HG02840 (cell line): ENCODE measurements around the gene HNRNPA3.
"Not testable (repeated sequence)": the region's sequence is repeated elsewhere in the genome, so short reads cannot be mapped to it uniquely, and the experiment has no call there.

Source experiments
- ATAC-seq: cut with Tn5 transposase; IDR thresholded peaks from one replicate; pipeline ENCODE4 v1.9.1; 2021; ENCODE audit warnings: mild to moderate bottlenecking, moderate library complexity, moderate number of reproducible peaks; ENCODE audit not compliant: unreplicated experiment, low FRiP score

Gene HNRNPA3

DNA sequence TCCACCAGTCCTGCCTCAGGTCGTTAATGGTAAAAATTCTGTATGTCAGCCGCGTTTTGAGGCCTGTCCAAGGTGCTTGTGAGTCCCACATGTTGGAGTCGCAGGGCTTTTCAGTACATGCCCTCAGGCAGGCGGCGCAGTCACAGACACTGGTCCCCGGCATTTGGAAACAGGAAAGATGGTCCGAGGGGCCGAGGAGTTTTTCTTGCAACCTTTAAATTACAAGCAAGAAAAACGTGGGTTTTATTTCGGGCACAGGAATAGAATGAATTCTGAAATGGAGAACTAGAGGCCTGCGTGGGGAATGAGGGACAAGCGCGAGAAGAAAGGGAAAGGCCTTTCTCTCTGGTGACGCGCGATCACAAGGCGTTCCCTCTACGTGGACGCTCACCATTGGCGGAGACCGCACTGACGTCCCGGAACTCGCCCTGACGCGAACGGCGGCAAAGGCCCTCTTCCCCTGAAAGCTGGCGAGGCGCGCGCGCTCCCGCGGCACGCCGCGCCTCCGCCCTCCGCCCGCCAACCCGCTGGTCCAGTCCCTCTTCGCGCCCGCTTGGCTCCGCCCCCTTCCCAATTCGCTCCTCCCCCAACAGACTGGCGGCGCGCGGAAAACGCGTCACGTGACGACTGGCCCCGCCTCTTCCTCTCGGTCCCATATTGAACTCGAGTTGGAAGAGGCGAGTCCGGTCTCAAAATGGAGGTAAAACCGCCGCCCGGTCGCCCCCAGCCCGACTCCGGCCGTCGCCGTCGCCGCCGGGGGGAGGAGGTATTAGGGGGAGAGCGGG is at the start of gene HNRNPA3:
Gene HNRNPA3, plus strand, starts transcription at position 689 of the 785 bp plus-strand sequence. Its CDS starts 6 bp downstream, at position 695.
- peak; percentile 84 for ATAC-seq

DNA sequence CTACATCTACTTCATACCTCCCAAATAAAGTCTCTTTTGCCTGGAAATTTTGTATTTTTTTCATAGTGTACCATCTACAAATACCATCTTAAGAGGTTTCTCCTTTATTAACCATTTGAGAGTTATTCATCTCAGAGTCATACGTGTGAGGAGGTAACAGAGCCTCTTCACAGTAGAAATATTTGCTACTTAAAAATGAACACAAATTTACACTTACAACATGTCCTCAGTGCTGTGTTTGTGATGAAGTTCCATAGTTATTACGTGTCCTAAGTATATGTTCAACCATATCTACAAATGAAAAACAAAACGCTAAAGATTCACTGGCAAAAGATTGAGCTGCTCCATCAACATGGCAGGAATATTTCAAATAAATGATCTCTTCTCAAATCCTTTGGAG is 48.5 kb upstream of the HNRNPA3 start:
- ATAC-seq, result no peak

DNA sequence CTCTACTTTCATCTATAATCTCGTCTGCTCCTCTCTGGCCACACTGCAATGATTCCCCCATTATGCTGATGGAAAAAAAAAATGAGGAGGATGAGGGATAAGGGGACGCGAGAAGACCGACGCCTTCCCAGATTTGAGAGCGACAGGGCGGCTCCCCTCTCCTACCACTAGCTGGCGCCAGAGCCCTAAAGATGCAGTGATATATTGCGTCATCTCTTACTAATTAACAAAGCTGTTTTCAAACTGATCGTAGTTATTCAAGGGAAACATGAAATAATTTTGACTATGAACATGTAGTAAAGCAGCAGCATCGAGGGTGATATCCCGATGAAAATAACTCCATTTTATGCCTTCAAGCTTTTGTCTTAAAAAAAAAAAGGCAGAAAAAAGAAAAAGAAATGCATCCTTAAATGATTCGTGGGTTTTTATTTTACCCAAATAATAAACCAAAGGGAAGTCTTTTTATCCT is 48.0 kb upstream of the HNRNPA3 start:
- ATAC-seq, result peak; percentile 56

DNA sequence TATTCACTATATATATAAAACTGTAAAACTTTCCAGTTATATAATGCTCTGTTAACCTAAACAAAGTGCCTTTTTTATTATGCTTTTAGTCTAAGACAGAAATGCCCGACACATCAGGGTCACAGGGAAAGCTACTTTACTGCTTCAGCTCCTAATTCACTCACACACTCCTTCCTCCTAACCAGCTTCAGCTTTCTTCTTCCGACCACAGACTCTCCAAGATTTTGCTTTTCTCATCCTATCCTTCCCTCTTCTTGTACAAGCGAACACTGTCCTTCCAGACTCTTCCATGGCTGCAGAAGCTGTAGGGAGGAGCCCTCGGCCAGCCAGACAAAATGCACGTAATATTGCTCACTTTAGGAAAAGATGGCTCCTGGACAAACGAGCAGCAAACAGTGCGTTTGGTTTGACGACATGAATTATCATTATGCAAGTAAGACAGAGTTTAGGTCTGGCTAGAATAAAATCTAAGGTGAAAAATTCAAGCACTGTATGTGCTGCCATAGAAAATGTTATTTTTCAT is 47.5 kb upstream of the HNRNPA3 start:
- ATAC-seq, result no peak

DNA sequence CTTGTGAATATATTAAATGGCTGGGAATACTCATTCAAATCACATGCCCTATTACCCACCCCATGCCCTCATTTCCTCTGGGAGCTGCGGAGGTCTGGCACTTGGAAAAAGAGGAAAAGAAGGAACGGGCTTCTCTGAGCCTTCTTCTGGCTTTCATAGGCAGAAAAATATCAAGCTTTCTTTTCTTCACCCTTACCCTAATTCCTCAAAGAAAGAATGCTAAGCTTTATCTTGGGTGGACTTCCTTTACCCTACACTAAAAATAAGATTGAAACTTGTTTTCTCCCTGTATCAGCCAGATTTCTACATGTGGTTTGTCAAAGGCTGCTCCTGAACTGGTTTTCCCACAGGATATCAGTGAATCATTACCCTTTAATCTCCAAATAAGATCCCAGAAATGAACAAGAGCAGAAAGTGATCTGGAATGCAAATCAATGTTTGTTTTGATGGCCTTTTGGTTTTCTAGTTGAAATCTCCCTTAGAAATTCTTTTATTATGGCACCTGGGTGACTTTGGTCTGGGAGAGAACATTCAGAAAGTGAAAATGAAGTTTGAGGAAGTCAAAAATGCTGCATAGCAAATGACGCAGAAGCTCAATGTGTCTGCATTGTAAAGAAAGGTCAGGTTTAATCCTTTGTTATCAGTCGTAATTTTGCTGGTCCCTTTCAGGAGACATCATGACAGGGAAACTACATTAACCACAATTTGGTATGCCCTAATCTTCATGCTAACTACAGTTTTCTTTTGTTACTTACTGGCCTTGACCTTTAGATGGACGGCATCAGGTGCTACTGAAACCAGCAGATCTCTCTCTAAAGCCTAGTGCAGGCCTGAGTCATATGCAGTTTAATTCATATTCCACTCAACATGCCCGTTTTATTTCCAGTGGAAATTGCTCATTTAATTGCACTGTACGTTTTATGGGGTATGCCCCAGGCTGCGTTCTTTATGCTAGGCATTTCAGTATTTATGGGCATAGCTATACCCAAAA is 46.6 kb upstream of the HNRNPA3 start:
- peak; percentile 59 for ATAC-seq

DNA sequence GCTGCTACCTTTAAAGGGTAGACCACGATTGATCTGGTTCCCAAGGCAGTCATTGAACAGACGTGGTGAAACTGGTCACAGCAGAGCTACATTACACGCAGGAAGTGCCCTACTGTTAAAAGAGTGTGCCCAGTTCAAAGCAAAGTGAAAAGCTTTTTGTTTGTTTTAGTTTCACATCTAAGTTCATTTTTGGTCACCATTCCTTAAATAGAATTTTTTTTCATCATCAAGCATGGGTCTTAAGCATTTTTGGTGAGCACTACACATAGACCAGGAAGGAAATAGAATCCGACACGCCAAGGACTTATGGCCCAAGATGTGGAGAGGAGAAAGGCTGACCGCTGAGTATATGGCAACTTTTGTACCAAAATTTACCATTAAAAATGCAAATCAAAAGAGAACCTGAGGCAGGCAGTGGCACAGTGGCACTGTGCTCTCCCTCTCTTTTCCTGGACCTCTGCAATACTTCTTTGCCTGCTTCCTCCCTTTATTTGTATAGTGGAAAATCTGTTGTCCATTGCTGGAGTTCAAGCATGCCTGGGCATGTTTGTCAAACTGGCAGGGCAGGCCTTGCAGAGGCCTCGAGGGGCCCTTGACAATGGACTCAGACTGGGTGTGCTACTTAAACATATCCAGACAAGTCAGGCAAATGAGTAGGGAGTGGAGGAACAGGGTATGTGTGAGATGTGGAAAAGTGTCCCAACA is 42.6 kb upstream of the HNRNPA3 start:
- ATAC-seq, result no peak

DNA sequence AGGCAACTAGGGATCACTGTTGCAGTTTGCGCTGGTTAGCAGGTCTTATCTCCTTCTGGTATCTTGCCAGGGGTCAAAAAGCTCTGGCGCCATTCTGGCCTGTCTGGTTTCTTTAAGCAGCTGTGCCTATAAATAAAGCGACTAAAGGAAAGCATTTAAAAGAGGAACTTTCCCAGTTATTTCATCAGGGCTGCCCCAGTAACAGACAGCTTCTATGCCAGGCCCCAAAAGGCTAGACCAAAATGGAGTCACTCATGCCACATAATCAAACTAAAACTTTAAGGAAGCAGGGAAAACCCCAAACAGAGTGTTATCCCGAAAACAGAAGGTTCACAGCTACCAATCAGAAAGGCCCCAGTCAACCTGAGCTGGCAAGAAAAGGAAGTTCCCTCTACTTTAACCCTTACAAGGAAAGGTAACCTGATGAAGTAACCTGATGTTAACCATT is 41.2 kb upstream of the HNRNPA3 start:
- no peak for ATAC-seq

DNA sequence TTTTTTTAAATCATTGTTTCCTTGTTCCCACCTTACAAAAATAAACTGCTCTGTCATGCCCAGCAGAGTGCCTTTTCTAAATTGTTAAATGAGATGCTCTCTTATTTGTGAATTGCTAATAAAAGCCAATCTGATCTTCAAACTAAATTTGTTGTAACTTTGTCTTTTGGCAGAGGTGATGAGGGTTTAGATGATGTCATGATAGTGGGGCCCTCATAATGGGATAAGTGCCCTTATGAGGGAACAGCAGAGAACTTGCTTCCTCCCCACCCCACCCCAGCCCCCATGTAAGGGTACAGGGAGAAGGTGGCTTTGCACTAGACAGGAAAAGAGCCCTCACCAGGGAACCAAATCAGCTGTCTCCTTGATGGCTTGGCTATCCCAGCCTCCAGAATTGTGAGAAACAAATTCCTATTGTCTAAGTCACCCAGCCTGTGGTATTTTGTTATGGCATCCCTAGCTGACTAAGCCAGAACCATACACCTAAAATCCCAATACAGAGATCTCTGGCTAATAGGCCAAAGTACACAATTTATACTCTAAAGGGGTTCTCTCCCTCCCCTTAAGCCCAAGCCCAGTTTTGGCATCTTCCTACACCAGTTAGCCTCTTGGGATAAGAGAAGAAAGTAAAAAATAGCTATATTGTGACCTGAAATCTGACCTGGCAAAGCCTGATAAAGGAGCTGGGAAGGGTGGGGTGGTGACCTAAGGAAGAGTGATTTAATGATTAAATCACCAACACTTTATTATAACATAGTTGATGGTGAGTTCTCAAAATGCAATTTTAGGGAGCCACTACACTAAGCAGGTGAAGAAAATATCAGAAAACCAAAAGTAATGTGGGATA is 40.3 kb upstream of the HNRNPA3 start:
- no peak for ATAC-seq

DNA sequence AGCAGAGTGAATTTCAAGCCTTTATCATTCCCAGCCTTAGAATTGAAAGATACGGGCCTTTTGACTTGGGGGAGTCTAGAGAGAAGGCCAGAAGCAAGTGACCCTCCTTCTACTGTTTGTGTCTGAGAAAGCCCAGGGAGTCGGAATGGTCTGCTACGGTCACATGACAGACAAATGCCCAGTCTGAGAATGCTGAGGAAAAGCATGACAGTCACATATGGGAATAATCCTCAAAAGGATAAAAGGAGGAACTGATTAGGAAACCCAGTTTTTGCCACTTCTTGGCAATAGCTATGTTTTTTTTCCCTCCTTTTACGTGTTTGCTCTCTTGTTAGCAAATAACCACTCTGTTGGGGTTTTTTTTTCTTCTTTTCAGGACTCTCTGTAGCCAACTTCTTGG is 38.1 kb upstream of the HNRNPA3 start:
- ATAC-seq, result no peak

DNA sequence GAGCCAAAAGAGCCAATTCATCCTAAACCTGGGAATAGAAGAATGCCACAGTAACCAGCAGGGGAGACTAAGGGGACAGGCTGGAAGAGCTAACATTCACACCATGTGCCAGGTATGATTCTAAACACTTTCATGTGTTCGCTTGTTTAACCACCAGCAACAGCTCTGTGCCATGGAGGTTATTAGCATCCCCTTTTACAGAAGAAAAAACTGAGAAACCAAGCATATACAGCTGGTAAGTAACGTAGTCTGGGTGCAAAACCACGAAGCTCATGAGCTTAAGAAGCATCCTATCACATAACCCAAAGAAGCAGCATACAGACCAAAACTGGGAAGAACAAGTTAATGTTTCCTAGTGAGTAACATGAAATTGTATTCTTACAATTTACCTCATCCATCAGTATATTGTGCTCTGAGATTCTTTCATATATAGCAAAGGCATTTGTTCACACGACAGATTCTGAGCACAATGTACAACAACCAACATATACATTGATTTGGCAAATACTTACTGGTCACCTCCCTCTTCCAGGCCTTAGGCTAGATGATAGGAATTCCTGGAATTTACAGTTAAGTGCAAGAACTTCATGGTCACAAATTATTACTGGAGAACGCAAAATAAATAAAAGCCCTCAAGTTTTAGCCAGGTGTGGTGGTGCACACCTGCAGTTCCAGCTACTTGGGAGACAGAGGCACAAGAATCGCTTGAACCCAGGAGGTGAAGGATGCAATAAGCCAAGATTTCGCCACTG is 36.5 kb upstream of the HNRNPA3 start:
- ATAC-seq, result no peak

DNA sequence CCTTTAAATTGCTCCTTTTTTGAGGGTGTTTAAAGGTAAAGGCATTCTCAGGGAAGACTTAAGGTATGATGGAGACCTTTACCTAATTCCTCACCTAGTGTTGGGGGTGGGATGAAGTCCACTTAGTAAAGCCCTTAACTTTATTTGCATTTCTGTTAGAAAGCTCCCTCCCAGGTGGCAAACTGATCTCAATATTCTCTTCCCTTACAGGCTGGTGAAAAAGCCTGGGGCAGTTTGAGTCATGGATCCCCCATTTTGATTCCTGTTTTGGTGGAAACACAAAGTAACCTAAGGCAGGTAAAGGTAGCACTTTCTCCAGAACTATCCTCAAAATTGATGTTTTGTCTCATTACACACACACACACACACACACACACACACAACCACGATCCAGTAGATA is 33.8 kb upstream of the HNRNPA3 start:
- ATAC-seq, result no peak

DNA sequence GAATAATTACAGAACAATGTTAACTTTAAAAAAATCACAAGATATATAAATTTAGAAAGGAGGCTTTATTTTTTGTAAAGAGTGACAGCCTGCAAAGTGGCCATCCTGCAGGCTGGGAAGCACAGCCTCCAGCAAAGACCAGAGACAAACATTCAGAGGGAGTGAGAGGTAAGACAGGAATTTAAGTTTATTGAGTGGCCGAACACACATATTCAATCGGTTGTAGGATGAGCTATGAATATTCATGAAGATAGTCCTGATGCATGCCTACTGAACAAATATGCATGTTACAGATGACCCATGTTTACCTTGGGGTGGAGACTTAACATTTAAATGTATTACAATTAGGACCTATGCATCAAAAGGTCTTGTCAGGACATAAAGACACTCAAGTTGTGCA is 33.4 kb upstream of the HNRNPA3 start:
- ATAC-seq, result no peak

DNA sequence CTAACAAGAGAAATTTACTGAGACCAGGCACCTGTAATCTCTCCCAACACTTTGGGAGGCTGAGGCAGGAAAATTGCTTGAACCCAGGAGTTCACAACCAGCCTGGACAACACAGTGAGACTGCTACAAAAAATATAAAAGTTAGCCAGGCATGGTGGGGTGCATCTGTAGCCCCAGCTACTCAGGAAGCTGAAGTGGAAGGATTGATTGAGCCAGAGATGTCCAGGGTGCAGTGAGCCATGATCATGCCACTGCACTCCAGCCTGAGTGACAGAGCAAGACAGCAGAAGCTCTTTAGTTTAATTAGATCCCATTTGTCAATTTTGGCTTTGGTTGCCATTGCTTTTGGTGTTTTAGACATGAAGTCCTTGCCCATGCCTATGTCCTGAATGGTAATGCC is 32.9 kb upstream of the HNRNPA3 start:
- ATAC-seq, result not testable (repeated sequence)

DNA sequence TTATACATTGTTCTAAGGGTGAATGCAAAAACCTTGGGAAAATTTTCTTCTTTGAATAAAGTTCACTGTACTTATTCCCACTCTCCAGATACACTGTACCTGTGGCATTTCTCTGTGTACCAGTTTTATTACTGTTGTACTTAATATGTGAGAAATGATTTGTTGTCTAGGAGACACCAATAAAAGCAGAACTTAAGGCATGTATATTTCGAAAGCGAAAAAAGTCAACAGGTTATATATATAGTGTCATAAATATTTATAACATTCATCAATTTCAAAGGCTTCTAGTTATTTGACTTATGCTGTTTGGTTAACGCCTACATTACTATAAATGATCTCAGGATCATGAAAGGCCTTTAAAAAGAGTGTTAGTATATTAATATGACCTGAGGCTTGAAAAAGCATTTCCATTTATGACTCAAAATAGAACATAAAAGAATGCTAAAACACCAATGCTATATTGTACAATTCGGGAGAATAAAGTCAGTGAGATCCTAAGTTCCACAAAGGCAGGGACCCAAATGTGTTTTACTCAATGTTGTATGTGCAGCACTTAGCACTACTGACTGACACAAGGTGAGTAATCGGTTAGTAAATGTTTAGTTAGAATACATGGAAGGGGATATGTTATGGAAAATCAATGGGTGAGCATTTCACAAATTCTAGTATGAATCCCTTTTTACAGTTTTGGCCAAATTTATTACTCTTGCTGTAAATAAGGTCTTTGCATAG is 32.2 kb upstream of the HNRNPA3 start:
- no peak for ATAC-seq

DNA sequence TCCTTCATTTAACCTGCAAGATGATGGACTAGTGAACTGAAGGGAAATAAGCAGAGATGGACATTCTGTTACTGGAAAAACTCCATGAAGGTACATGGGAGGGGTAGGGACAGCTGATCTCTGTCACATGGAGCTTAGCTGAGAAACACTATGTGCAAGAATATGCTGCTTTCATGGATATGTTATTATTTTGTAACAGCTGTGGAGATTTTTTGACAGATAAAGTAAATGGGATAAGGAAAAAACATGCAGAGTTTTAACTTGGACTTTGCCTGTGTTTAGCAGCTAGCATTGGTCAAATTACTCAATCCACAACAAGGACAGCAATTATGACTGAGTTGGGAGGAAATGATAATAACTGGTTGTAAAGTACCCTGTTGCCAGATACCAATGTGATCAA is 28.7 kb upstream of the HNRNPA3 start:
- ATAC-seq, result no peak

DNA sequence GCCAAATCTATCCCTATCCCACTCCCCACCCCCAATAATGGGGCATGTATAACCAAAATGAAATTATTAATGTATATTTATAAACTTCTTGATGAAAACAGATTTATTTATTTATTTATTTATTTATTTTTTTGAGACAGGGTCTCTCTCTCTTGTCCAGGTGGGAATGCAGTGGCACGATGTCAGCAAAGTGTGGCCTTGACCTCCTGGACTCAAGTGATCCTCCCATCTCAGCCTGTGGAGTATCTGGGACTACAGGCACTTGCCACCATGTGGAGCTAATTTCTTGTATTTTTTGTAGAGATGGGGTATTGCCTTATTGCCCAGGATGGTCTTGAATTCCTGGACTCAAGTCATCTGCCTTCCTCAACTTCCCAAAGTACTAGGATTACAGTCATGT is 28.0 kb upstream of the HNRNPA3 start:
- no peak for ATAC-seq

DNA sequence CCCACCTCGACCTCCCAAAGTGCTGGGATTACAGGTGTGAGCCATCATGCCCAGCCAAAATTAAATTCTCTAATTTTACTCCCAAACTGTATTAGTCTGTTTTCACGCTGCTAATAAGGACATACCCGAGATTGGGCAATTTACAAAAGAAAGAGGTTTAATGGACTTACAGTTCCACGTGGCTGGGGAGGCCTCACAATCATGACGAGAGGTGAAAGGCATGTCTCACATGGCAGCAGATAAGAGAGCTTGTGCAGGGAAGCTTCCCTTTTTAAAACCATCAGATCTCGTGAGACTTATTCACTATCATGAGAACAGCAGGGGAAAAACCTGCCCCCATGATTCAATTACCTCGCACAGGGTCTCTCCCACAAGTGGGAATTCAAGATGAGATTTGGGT is 26.6 kb upstream of the HNRNPA3 start:
- ATAC-seq, result not testable (repeated sequence)
